HFFc6 (cell line): Measurements from ENCODE around the gene SPEG. TPM values are rescaled to one million over a fixed set of nuclear protein-coding genes. Genes with fewer than 3 reads are reported as not detected.

ENCODE experiments used
- DNase-seq: peaks from one replicate; pipeline ENCODE4 v3.0.0-alpha.2; 2018
- H3K27ac Mint-ChIP-seq: 2 replicates; pipeline ENCODE4 v1.8.0; 2020; ENCODE audit warnings: mild to moderate bottlenecking, mixed read lengths
- H3K27me3 Mint-ChIP-seq: 2 replicates; pipeline ENCODE4 v1.8.0; 2021; ENCODE audit warnings: mild to moderate bottlenecking, moderate library complexity, mixed read lengths; ENCODE audit not compliant: insufficient read depth
- H3K36me3 Mint-ChIP-seq: 2 replicates; pipeline ENCODE4 v1.8.0; 2021; ENCODE audit warnings: low read depth, mixed read lengths
- H3K4me1 Mint-ChIP-seq: 2 replicates; pipeline ENCODE4 v1.8.0; 2020; ENCODE audit warnings: low read depth, mixed read lengths
- H3K4me3 Mint-ChIP-seq: 2 replicates; pipeline ENCODE4 v1.8.0; 2020; ENCODE audit warnings: mild to moderate bottlenecking, moderate library complexity, mixed read lengths
- H3K9me3 Mint-ChIP-seq: 2 replicates; pipeline ENCODE4 v1.8.0; 2020; ENCODE audit warnings: mild to moderate bottlenecking, mixed read lengths
- total RNA-seq, 6 experiments: library from RNA; stranded (reverse); fragmentation: NEBNext Ultra II Directional; extraction: Animal tissue kit (Norgen Biotek cat#: 25700); gene quantifications; 2 replicates in 1 of 6; 3 replicates in 5 of 6; pipeline ENCODE4 v1.2.3, GENCODE V29; 2021
- TF ChIP-seq, protein P1 (sequence below): fragments of 200-600 bp; sonication (generic); IDR thresholded peaks from 2 replicates; pipeline ENCODE4 v1.5.0; 2021; ENCODE audit warnings: antibody characterized with exemption, mild to moderate bottlenecking

The SPEG gene
- total RNA-seq, 6 experiments from 2014 or later: 80.9 to 89.5 (median 84.7) TPM

- TF ChIP-seq, protein P1, sequence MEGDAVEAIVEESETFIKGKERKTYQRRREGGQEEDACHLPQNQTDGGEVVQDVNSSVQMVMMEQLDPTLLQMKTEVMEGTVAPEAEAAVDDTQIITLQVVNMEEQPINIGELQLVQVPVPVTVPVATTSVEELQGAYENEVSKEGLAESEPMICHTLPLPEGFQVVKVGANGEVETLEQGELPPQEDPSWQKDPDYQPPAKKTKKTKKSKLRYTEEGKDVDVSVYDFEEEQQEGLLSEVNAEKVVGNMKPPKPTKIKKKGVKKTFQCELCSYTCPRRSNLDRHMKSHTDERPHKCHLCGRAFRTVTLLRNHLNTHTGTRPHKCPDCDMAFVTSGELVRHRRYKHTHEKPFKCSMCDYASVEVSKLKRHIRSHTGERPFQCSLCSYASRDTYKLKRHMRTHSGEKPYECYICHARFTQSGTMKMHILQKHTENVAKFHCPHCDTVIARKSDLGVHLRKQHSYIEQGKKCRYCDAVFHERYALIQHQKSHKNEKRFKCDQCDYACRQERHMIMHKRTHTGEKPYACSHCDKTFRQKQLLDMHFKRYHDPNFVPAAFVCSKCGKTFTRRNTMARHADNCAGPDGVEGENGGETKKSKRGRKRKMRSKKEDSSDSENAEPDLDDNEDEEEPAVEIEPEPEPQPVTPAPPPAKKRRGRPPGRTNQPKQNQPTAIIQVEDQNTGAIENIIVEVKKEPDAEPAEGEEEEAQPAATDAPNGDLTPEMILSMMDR: no peak
- DNase-seq: no peak
- peaks cover 40% of the 10 kb centered on the region for H3K4me1 Mint-ChIP-seq
- H3K36me3 Mint-ChIP-seq: peaks cover 5% of the 10 kb centered on the region; the same call in 1 of the 2 replicates
- no peak overlapping the region for H3K27ac Mint-ChIP-seq
- no peaks in the 10 kb centered on the region for H3K27me3 Mint-ChIP-seq
- H3K4me3 Mint-ChIP-seq: no peak overlapping the region
- H3K9me3 Mint-ChIP-seq: peaks cover 9% of the 10 kb centered on the region; the same call in 1 of the 2 replicates
These were observed 24.3 kb upstream of the SPEG start for GRCh38 chr2:219410390-219410789.

- no peaks in the 10 kb centered on the region for H3K36me3 Mint-ChIP-seq
- H3K4me3 Mint-ChIP-seq: no peak overlapping the region
- TF ChIP-seq, protein P1: no peak
- no peak for DNase-seq
- no peaks in the 10 kb centered on the region for H3K27me3 Mint-ChIP-seq
- no peak overlapping the region for H3K27ac Mint-ChIP-seq
- peaks cover under 1% of the 10 kb centered on the region; the same call in 1 of the 2 replicates for H3K4me1 Mint-ChIP-seq
- peaks cover 9% of the 10 kb centered on the region; the same call in 1 of the 2 replicates for H3K9me3 Mint-ChIP-seq
These were observed 19.8 kb upstream of the SPEG start for GRCh38 chr2:219414857-219415256.

GRCh38 chr2:219415580-219416234 lies 18.9 kb upstream of the SPEG start:
- DNase-seq: no peak

DNA sequence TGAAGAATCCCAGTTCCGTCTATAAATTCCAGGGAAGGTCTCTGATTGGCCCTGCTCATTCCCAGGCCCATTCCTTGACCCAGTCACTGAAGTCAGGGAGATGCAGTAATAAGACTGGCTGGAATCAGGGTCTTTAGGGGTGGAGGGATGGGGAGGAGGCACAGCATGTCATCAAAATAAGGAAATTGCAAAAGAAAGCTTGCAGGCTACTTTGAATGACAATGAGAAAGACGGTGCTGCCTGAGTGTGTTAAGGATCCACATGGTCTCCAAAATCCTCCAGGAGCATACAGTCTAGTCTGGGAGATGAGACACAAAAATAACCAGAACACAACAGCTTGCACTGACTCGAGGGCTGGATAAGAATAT lies 18.4 kb upstream of the SPEG start:
- DNase-seq: no peak
- H3K36me3 Mint-ChIP-seq: no peaks in the 10 kb centered on the region
- no peak overlapping the region for H3K4me3 Mint-ChIP-seq
- peaks cover 9% of the 10 kb centered on the region; the same call in 1 of the 2 replicates for H3K9me3 Mint-ChIP-seq
- H3K27ac Mint-ChIP-seq: no peak overlapping the region
- H3K27me3 Mint-ChIP-seq: no peaks in the 10 kb centered on the region
- H3K4me1 Mint-ChIP-seq: no peaks in the 10 kb centered on the region; the same call in 1 of the 2 replicates
- TF ChIP-seq, protein P1: no peak

More at GRCh38 chr2:219415580-219416234, 18.9 kb upstream of the SPEG start:
- no peak overlapping the region for H3K27ac Mint-ChIP-seq
- H3K36me3 Mint-ChIP-seq: no peaks in the 10 kb centered on the region
- no peaks in the 10 kb centered on the region for H3K27me3 Mint-ChIP-seq
- H3K4me1 Mint-ChIP-seq: no peaks in the 10 kb centered on the region; the same call in 1 of the 2 replicates
- TF ChIP-seq, protein P1: no peak
- no peak overlapping the region for H3K4me3 Mint-ChIP-seq
- H3K9me3 Mint-ChIP-seq: peaks cover 9% of the 10 kb centered on the region; the same call in 1 of the 2 replicates

DNA sequence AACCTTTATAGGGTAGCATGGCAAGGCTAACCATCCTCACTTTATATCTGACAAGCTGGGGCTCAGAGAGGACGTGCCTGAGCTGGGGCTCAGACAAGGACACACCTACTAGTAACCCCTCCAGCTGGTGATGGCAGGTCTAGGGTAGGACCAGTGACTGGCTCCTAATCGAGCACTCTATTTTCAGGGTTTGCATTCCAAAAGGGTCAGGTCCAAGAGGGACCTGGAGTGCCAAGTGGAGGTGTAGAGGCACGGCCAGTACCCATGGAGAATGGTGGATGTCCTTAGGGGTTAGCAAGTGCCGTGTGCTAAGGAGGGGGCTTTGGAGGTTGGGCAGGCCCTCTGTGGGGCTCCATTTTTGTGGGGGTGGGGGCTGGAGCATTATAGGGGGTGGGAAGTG lies 17.7 kb upstream of the SPEG start:
- Mint-ChIP-seq H3K4me1 (no peaks in the 10 kb centered on the region; the same call in 1 of the 2 replicates), H3K36me3 (no peaks in the 10 kb centered on the region), H3K27me3 (no peaks in the 10 kb centered on the region), H3K4me3 (no peak overlapping the region), H3K27ac (no peak overlapping the region), H3K9me3 (peaks cover 9% of the 10 kb centered on the region; the same call in 1 of the 2 replicates)
- DNase-seq: no peak
- TF ChIP-seq, protein P1: no peak
